22Rv1 (cell line): ENCODE measurements around the gene RXFP4.

Source experiments
- H3K27ac ChIP-seq: fragments of 450-650 bp; 2 replicates; pipeline ENCODE4 v1.5.1; 2017
- ZFX ChIP-seq: fragments of 450-650 bp; IDR thresholded peaks from 2 replicates; pipeline ENCODE4 v1.6.1; 2017; ENCODE audit warnings: antibody characterized with exemption, borderline replicate concordance
- TF ChIP-seq, protein P1 (sequence below): fragments of 450-650 bp; IDR thresholded peaks from 2 replicates; pipeline ENCODE4 v1.5.1; 2017; ENCODE audit warnings: mild to moderate bottlenecking

Gene RXFP4

DNA sequence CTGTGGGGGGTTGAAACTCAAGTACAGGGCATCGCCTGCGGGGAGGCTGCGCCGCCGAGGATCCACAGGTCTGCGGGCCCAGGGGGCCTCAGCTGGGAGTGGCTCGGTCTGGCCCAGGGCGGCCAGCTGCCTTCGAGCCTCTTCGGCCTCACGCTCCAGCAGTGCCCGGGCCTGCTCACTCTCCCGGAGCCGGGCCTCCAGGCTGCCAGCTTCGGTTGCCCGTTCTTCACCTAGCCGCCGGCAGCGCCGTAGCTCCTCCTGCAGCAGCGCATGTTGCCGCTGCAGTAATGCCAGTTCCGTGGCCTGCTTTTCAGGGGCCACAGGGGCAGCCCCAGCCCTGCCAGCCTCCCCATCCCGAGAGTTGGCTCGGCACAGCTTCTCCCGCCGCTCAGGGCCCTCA, 9.4 kb downstream of the RXFP4 start:
- TF ChIP-seq, protein P1, sequence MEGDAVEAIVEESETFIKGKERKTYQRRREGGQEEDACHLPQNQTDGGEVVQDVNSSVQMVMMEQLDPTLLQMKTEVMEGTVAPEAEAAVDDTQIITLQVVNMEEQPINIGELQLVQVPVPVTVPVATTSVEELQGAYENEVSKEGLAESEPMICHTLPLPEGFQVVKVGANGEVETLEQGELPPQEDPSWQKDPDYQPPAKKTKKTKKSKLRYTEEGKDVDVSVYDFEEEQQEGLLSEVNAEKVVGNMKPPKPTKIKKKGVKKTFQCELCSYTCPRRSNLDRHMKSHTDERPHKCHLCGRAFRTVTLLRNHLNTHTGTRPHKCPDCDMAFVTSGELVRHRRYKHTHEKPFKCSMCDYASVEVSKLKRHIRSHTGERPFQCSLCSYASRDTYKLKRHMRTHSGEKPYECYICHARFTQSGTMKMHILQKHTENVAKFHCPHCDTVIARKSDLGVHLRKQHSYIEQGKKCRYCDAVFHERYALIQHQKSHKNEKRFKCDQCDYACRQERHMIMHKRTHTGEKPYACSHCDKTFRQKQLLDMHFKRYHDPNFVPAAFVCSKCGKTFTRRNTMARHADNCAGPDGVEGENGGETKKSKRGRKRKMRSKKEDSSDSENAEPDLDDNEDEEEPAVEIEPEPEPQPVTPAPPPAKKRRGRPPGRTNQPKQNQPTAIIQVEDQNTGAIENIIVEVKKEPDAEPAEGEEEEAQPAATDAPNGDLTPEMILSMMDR = no peak
- no peak for TF ChIP-seq ZFX
- no peak overlapping the region for H3K27ac ChIP-seq

DNA sequence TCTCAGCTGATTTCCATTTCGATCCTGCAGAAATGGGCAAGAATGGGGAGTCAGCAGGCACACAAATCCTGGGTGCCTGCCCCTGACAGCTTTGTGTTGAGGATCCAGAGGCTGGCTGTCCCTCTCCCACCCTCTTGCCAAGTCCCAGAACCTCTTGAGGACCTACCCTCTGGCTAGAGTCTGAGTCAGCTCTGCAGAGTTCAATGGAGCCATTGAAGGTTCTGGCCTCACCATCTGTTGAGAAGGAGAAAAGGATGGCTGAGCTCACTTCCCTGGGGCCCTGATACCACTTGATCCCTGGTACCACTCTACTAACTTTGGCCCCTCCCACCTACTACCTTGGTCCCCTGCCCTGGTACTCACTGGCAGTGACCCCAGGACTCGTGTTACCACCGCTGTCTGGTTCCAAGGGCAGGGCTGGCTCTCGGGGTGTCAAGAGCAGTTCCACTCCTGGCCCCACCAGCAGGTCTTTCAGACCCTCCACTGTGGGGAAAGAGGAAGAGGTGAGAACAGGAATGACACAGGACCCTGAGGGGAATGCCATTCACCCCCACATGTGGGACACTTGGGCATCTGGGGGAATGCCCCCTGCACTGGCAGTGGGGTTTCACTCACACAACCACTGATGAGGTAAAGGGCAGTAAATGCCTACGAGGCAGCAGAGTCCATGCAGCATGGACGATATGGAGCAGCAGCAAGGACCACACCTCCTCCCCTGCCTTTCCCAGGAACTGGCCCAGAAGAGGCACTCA, 10.5 kb downstream of the RXFP4 start:
- no peak for TF ChIP-seq ZFX
- TF ChIP-seq, protein P1 = no peak
- H3K27ac ChIP-seq = no peak overlapping the region

DNA sequence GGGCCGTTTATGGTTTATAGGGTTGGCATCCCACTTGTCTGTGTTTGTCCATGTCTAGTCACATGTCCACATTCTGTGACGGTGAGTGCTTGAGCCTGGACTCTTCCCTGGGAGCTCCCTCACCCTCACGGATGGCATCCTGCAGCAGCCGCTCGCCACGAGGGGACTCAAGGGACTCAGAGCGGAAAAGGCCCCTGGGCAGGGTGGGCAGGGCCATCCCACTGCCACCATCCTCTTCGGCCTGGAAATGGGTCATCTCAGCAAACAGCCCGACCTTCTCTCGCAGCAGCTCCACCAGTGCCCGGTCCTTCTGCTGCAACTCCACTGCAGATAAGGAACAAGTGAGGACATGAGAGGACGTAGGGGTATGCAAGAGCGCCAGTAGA, 11.1 kb downstream of the RXFP4 start:
- TF ChIP-seq, protein P1 = no peak
- no peak for TF ChIP-seq ZFX
- H3K27ac ChIP-seq = no peak overlapping the region

DNA sequence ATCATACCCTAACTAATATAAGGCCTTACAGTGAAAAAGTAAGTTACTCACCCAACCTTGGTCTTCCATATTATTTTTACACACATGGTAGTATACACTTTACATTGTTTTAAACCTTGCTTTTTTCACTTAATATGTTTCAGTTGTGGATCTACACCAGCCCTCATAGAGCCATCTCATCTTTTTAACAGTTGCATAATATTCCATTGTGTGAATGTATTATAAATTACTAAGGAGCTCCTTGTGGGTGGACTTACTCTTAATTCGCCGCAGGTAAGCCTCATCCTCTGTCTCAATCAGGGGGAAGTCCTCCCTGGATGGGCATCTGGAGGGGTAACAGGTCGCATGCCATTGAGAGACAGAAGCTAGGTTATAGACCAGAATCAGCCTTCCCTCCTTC, 13.2 kb downstream of the RXFP4 start:
- TF ChIP-seq, protein P1 = no peak
- no peak for TF ChIP-seq ZFX
- no peak overlapping the region for H3K27ac ChIP-seq

DNA sequence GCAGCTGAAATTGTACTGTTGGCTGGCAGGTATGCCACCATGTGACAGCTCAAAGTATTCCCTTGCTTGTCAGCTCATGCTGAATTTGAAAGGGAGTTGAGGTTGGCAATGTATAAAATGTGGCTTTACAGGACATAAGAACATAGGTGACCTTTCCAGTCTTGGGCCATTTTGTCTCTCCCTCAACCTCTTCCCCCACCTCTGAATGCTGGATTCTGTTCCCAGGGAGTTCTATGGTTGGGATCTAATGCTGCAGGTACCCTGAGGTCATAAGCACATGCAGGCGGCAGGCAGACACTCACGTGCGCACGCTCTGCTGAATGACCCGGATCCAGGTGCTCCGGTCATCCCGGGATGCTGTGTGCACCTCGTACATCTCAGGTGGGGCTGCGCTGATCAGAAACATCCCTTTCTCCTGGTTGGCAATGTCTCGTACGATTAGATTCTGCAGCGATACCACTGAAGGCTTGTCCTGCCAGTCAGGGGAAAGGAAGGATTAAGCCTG, 16.0 kb downstream of the RXFP4 start:
- H3K27ac ChIP-seq = no peak overlapping the region
- TF ChIP-seq, protein P1 = no peak
- no peak for TF ChIP-seq ZFX

DNA sequence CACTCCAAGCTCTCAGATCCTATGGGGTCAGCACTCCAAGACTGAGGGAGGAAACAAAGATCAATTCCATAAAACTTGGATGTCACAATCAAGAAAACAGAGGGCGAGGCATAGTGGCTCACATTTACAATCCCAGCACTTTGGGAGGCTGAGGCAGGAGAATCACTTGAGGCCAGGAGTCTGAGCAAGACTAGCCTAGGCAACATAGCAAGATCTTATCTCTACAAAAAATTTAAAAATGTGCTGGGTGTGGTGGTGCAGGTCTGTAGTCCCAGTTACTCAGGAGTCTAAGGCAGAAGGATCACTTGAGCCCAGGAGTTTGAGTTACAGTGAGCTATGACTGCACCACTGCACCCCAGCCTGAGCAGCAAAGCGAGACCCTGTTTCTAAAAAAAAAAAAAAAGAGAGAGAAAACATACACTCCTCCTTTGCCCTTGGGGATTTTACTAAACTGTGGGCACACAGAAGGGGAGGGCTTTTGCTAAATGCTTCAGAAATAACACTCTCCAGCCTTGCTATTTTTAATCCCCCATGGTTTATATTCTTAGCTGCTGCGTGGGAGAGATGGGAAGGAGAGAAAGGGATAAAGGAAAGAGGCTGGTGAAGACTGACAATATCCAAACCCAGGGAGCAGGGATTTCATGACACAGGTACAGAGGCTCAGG, 18.8 kb downstream of the RXFP4 start:
- H3K27ac ChIP-seq = no peak overlapping the region

More for the DNA sequence above, 18.8 kb downstream of the RXFP4 start:
- TF ChIP-seq, protein P1 = no peak
- TF ChIP-seq ZFX = no peak
